Measurements from ENCODE around the gene TRERF1.

- no peak for TF ChIP-seq POLR2A (IDR thresholded peaks at IDR 0.05)
- TF ChIP-seq CTCF (IDR thresholded peaks at IDR 0.05) = no peak
These were observed 18.3 kb downstream of the TRERF1 start for GRCh38 chr6:42433409-42433808.

Measured in transverse colon (tissue), 3 donors.